Epithelial cell of proximal tubule (primary cell): ENCODE measurements around the gene KIZ. TPM values are rescaled to one million over a fixed set of nuclear protein-coding genes. Genes with fewer than 3 reads are reported as not detected.

Source experiments
- DNase-seq: peaks from one replicate; pipeline ENCODE4 v3.0.0-alpha.2; 2011; ENCODE audit warnings: low read depth
- H3K4me3 ChIP-seq: 2 replicates; pipeline ENCODE4 v1.5.1; 2011; ENCODE audit warnings: low read depth, mild to moderate bottlenecking, low read length
- total RNA-seq: library from RNA; depleted of rRNA; stranded (reverse); fragments of >200 nt; gene quantifications from 2 replicates; pipeline ENCODE4 v1.2.3, GENCODE V29; 2015
- TF ChIP-seq, protein P1 (sequence below): conservative IDR thresholded peaks from 2 replicates; pipeline ENCODE4 v1.5.1; 2012; ENCODE audit warnings: low read depth, mild to moderate bottlenecking, low read length

Gene KIZ
- total RNA-seq, 1 donor from 2014 or later, result 4.7 TPM

DNA sequence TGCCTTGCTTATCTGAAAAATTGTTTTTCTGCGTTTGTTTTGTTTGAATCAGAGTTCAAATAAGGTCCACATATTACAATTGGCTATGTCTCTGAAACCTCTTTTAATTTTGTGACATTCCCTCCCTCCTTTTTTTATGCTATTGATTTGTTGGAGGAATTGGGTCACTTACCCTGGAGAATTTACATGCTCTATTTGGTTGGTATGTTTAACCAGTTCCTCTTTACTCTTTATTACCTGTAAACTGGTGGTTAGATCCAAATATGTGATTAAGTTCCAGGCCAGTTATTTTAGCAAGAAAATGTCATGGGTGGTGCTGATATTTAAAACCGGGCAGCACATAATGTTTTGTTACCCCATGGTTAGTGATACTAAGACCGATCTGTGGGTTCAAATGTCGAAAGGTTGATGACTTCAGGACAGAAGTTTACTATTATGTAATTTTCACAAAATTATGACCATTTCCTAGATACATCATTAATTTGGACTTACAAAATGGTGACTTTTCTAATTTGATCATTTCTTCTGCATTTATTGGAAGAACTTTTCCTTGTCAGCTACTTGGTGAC, 77.3 kb downstream of the KIZ start:
- TF ChIP-seq, protein P1, sequence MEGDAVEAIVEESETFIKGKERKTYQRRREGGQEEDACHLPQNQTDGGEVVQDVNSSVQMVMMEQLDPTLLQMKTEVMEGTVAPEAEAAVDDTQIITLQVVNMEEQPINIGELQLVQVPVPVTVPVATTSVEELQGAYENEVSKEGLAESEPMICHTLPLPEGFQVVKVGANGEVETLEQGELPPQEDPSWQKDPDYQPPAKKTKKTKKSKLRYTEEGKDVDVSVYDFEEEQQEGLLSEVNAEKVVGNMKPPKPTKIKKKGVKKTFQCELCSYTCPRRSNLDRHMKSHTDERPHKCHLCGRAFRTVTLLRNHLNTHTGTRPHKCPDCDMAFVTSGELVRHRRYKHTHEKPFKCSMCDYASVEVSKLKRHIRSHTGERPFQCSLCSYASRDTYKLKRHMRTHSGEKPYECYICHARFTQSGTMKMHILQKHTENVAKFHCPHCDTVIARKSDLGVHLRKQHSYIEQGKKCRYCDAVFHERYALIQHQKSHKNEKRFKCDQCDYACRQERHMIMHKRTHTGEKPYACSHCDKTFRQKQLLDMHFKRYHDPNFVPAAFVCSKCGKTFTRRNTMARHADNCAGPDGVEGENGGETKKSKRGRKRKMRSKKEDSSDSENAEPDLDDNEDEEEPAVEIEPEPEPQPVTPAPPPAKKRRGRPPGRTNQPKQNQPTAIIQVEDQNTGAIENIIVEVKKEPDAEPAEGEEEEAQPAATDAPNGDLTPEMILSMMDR, result no peak
- no peak overlapping the region for H3K4me3 ChIP-seq
- DNase-seq, result peak; percentile 7

GRCh38 chr20:21206584-21206983, 80.7 kb downstream of the KIZ start:
- no peak overlapping the region for H3K4me3 ChIP-seq
- TF ChIP-seq, protein P1, result no peak
- no peak for DNase-seq

DNA sequence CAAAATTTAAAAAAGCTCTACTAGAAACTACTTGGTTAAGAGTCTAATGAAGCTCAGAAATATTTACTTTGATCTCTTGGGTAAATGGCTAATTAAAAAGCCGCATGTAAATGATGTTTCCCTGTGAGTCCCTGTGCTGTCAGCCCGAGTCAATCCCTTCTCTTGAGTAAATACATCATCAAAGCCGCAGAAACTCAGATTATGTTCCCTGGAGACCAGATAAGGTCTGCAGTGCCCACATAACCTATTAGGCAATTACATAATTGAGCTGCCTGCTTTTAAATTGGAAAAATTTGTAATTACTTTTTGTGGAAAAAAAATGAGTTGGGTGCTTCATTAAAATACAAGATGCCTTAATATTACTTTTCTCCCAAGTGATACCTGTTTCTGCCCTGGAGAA, 83.1 kb downstream of the KIZ start:
- TF ChIP-seq, protein P1, result no peak
- no peak for DNase-seq
- no peak overlapping the region for H3K4me3 ChIP-seq

GRCh38 chr20:21209668-21210067, 83.8 kb downstream of the KIZ start:
- H3K4me3 ChIP-seq, result no peak overlapping the region
- TF ChIP-seq, protein P1, result no peak
- DNase-seq, result no peak

GRCh38 chr20:21213691-21214090, 87.8 kb downstream of the KIZ start:
- TF ChIP-seq, protein P1, result no peak
- no peak for DNase-seq
- no peak overlapping the region for H3K4me3 ChIP-seq

DNA sequence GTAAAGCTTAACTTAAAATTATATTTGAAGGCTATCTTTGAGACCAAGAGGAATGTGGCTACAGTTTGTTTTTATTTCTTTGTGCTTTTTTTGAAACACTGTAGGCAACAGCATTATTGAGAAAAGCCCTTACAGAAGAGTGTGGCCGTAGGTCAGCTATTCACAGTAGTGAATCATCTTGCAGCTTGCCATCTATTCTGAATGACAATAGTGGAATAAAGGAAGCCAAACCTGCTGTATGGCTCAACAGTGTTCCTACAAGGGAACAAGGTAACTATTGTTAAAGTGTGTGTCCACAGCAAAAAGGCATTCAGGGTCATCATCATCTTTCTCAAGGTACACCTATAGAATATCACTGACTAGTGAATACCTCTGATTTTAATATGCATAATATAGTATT, 88.5 kb downstream of the KIZ start:
- DNase-seq, result no peak
- TF ChIP-seq, protein P1, result no peak
- H3K4me3 ChIP-seq, result no peak overlapping the region

DNA sequence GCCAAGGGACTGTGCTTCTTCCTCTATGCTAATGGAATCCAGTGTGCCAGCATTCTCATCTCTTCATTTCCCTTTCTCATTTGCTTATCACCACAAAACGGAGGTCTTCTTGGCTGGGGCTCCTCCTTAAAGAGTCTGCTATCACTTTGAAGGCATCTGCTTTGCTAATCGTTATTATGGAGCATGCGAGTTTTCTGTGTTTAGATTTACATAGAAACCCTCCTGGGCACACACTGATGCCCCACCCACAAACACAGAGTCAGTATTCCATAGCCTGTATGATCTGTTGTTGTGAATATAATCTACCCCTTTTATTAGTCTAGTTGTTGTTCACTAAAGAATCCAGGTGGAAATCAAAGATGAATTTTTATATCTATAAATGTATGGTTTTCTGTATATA, 93.8 kb downstream of the KIZ start:
- no peak for DNase-seq
- H3K4me3 ChIP-seq, result no peak overlapping the region
- TF ChIP-seq, protein P1, result no peak
